ENCODE measurements around the gene CFDP1. TPM values are rescaled to one million over a fixed set of nuclear protein-coding genes. Genes with fewer than 3 reads are reported as not detected.

The CFDP1 gene
- polyA plus RNA-seq, 3 donors: 12.9 to 23.2 (median 19.0) TPM

- TF ChIP-seq CTCF (IDR thresholded peaks at IDR 0.05): no peak
- Mint-ChIP-seq H3K27ac (no peak overlapping the region), H3K27me3 (ENCODE audit: low read depth in 3 of 3) (peaks cover 73 to 93% (median 84%) of the 10 kb centered on the region in 3 donors), H3K4me3 (peak overlapping the region in 1 of 2 donors; percentile 26), H3K9me3 (peaks cover 0 to 19% (median 3%) of the 10 kb centered on the region in 7 donors), H3K36me3 (peaks cover 0 to 1% of the 10 kb centered on the region in 2 donors), H3K4me1 (peaks cover 12% of the 10 kb centered on the region)
- Histone ChIP-seq H3K27ac (ENCODE audit: low read depth in 1 of 2, low read length in 2 of 2) (no peak overlapping the region), H4K20me1 (ENCODE audit: insufficient read depth, low read length) (no peaks in the 10 kb centered on the region), H3K4me1 (ENCODE audit: control insufficient read depth in 1 of 2, insufficient read depth in 2 of 2, low read length in 2 of 2) (peaks cover 6 to 10% of the 10 kb centered on the region in 2 donors), H3K27me3 (ENCODE audit: control insufficient read depth in 2 of 2, insufficient read depth in 2 of 2, low read length in 2 of 2) (peaks cover 32 to 84% of the 10 kb centered on the region in 2 donors), H3K9me3 (replicated peaks in 1 of 2; ENCODE audit: control insufficient read depth in 1 of 2, insufficient read depth in 1 of 2, low read length in 2 of 2) (peaks cover 3 to 4% of the 10 kb centered on the region in 2 donors), H3K9ac (ENCODE audit: insufficient read depth, low read length, poor library complexity, severe bottlenecking) (no peak overlapping the region), H3K4me3 (replicated peaks in 1 of 3; ENCODE audit: low read depth in 2 of 3, low read length in 3 of 3) (no peak overlapping the region), H3K4me2 (replicated peaks; ENCODE audit: extremely low read depth, low read length, poor library complexity, severe bottlenecking) (no peak overlapping the region), H3K36me3 (replicated peaks in 1 of 2; ENCODE audit: control insufficient read depth in 1 of 2, insufficient read depth in 2 of 2, low read length in 2 of 2) (no peaks in the 10 kb centered on the region), H2AFZ (ENCODE audit: insufficient read depth, low read depth, low read length, poor library complexity, severe bottlenecking) (no peak overlapping the region), H3K79me2 (ENCODE audit: insufficient read depth, low read length) (no peaks in the 10 kb centered on the region)
- intact Hi-C loops (cut with micrococcal nuclease): no loop called here
- DNase-seq: no peak
- 89% methylated on average over 4 of the region's 10 CpGs for WGBS (ENCODE audit: insufficient coverage)
These were observed 165.6 kb downstream of the CFDP1 start for GRCh38 chr16:75267631-75268264.

GRCh38 chr16:75266738-75267630 is 166.3 kb downstream of the CFDP1 start:
- Mint-ChIP-seq H3K27me3 (ENCODE audit: low read depth in 3 of 3) (peaks cover 73 to 93% (median 84%) of the 10 kb centered on the region in 3 donors), H3K27ac (no peak overlapping the region), H3K4me3 (peak overlapping the region; percentile 73 to 86), H3K9me3 (peaks cover 0 to 19% (median 2%) of the 10 kb centered on the region in 7 donors), H3K36me3 (peaks cover 0 to 1% of the 10 kb centered on the region in 2 donors), H3K4me1 (peaks cover 6% of the 10 kb centered on the region)
- Histone ChIP-seq H3K4me3 (replicated peaks in 1 of 3; ENCODE audit: low read depth in 2 of 3, low read length in 3 of 3) (no peak overlapping the region), H3K27ac (ENCODE audit: low read depth in 1 of 2, low read length in 2 of 2) (no peak overlapping the region), H3K9me3 (replicated peaks in 1 of 2; ENCODE audit: control insufficient read depth in 1 of 2, insufficient read depth in 1 of 2, low read length in 2 of 2) (peaks cover 3 to 4% of the 10 kb centered on the region in 2 donors), H3K4me2 (replicated peaks; ENCODE audit: extremely low read depth, low read length, poor library complexity, severe bottlenecking) (no peak overlapping the region), H3K9ac (ENCODE audit: insufficient read depth, low read length, poor library complexity, severe bottlenecking) (no peak overlapping the region), H3K27me3 (ENCODE audit: control insufficient read depth in 2 of 2, insufficient read depth in 2 of 2, low read length in 2 of 2) (peaks cover 30 to 85% of the 10 kb centered on the region in 2 donors), H3K36me3 (replicated peaks in 1 of 2; ENCODE audit: control insufficient read depth in 1 of 2, insufficient read depth in 2 of 2, low read length in 2 of 2) (no peaks in the 10 kb centered on the region), H3K4me1 (ENCODE audit: control insufficient read depth in 1 of 2, insufficient read depth in 2 of 2, low read length in 2 of 2) (peaks cover 1 to 5% of the 10 kb centered on the region in 2 donors), H2AFZ (ENCODE audit: insufficient read depth, low read depth, low read length, poor library complexity, severe bottlenecking) (no peak overlapping the region), H4K20me1 (ENCODE audit: insufficient read depth, low read length) (no peaks in the 10 kb centered on the region), H3K79me2 (ENCODE audit: insufficient read depth, low read length) (no peaks in the 10 kb centered on the region)
- 79% methylated on average over 18 of the region's 27 CpGs for WGBS (ENCODE audit: insufficient coverage)
- TF ChIP-seq CTCF (IDR thresholded peaks at IDR 0.05): no peak
- no peak for DNase-seq
- intact Hi-C loops (cut with micrococcal nuclease): no loop called here

Data from CD14-positive monocyte (primary cell).